Right kidney (tissue), 1 donor: Measurements from ENCODE around the gene TMEM208.

Experiments
- DNase-seq: peaks from one replicate; pipeline ENCODE4 v3.0.0-alpha.2; 2016

The TMEM208 gene

DNA sequence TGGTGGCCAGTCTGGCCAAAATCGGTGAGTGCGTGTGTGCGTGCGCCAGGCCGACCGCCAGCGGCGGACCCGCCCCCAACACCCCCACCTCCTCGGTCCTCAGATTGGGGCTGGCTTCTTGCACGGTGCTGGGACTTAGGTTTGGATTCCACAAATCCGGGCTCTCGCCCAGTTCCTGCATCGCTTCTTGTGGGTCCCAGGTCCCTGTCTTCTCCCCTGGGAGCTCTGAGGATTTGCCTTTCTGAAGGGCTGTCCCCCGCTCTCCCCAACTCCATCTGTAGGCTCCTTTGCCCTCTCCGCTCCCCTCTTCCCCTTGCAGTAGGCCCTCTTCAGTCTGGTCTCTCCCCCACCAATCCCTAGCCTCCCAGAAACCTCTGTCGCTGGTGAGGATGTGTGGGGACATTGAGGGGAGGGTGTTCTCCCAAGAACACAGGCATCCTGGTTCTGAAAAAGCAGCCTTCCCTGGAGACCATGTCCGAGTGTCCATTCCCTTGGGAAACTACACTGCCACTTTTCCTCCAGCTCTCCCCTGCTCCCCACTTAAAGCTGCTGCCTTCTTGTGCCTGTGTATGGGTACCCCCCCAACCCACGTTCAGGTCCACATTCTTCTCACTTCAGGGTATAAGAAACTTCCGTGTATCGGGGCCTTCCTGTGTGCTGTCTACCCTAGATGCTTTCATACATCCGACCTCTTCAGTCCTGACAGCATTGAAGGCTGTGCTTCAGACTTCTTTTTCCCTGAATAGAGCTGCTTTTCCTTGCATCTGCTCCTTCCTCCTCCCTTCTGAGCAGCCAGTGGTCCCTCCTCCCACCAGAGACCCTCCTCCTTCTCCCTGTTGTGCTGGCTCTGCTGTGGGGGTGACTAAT is 22.5 kb downstream of the TMEM208 start:
- no peak for DNase-seq

DNA sequence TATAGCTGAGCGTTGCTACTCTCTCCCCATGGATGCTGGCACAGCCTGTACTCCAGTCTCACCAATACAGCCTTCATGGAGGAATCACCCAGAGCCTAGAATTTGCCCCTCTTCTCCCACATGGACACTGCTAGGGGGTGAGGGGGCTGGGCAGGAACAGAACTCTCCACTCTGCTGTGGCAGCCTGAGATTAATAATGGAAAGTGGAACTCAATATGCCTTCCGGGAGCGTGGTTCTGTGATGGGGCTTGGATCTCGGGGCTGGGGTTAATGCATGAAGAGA is 23.1 kb downstream of the TMEM208 start:
- DNase-seq: no peak

- no peak for DNase-seq
Observed at GRCh38 chr16:67252609-67253497, 25.9 kb downstream of the TMEM208 start.

GRCh38 chr16:67254801-67255552 is 28.0 kb downstream of the TMEM208 start:
- DNase-seq: no peak

- no peak for DNase-seq
Observed at GRCh38 chr16:67255553-67256221, 28.8 kb downstream of the TMEM208 start.

DNA sequence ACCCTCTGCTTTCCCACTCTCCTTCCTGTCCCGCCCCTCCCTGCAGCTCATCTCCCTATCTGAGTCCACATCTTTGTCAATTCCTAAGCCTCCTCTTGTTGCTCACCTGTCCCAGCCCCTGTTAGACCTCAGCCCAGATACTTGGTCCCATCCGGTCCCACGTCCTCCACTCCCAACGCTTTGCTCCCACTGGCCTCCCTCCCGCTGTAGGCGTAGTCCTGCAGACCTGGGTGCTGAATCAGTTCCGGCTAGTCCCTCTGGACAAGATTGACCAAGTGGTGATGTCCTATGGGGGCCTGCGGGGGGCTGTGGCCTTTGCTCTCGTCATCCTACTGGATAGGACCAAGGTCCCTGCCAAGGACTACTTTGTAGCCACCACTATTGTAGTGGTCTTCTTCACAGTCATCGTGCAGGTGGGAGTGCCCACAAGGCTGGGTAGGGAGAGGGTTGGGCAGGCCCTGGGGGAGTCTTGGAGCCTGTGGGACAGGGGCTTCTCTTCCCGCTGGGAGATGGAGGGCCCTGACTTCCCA is 29.8 kb downstream of the TMEM208 start:
- no peak for DNase-seq

DNA sequence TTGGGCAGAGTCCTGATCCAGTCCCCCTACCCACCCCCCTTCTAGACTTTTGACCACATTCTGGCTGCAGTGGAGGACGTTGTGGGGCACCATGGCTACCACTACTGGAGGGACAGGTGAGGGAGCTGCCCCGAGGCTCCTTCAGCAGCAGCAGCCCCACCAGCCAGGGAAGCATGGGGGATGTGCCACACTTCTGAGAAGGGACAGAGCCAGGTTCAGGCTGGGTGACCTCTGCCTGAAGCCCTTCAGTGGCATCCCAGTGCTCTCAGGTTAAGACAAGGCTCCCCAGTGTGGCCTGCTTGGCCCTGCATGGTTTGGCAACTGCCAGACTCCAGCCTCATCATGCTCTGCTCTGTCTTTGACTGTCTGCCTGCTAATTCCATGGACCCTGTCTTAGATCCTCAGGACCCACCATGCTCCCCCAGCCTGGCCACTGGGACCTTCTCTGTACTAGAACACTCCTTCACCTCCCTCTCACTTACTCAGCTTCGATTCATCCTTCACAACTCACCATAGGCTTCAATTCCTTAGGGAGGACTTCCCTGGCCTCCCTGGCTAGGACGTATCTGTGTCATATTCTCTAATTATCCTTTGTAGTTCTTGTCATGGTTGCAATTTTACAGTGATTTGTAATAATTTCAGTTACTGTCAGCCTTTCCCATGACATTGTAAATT is 30.7 kb downstream of the TMEM208 start:
- DNase-seq: no peak

DNA sequence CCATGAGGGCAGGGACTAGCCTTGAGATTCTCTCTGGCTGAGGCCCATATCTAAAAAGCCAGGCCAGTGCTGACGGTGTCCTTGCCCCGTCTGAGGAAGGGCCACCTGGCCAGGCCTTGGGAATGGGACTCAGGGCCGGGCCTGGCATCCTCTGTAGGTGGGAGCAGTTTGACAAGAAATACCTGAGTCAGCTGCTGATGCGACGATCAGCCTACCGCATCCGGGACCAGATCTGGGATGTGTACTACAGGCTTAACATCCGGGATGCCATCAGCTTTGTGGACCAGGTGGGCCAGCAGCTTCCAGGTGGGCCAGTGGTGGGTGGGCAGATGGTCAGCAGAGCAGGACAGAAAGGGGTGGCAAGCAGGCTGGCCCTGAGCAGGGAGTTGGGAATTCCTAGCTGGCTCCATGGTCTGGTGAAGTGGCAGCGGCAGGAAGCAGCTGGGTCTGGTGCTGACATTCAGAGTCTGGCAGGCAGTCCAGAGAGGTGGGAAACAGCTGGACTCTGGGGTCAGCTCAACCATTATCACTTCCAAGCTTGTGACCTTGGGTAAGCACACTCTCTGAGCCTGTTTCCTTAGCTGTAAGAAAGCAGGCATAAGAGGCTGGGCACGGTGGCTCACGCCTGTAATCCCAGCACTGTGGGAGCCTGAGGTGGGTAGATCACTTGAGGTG is 31.4 kb downstream of the TMEM208 start:
- no peak for DNase-seq

DNA sequence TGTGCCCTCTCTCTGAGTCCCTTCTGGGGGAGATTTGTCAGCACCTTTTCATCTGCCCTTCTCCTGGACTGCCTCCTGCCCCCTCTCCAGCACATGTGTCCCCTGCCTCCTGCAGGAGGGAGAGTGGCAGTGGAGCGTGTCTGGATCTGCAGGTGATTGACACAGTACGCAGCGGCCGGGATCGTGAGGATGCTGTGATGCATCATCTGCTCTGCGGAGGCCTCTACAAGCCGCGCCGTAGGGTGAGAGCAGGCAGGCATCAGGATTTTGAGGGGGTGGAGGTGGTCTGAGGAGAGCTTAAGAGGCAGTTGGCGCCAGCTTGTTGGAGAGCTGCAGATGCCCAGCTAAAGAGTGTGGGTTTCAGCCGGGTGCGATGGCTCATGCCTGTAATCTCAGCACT is 32.8 kb downstream of the TMEM208 start:
- DNase-seq: no peak

DNA sequence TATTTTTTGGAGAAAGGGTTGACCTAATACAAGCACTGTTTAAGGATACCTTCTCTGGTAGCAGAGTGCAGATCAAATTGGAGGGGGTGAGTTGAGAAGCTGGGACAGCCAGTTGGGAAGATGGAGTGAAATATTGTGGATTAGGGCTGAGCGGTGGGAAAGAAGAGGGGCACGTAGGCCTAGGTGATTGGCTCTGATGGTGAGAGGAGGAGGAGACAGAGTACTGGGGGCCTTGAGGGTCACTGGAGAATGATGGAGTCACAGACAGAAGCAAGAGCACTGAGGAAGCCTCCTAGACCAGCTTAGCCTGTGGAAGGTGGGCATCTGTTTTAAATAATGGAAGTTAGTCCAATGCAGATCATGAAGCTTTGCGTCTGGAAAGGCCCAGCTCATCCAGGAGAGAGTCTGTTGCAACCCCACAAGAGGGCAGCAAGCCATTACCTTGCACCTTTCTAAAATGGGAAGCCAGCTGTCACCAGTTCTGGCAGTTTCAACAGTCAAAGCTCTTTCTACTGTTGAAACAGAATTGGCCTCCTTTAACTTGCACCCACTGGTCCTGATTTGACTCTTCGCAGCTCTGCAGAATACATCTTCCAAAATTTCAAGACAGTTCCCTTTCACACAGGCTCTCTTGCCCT is 33.6 kb downstream of the TMEM208 start:
- DNase-seq: no peak

DNA sequence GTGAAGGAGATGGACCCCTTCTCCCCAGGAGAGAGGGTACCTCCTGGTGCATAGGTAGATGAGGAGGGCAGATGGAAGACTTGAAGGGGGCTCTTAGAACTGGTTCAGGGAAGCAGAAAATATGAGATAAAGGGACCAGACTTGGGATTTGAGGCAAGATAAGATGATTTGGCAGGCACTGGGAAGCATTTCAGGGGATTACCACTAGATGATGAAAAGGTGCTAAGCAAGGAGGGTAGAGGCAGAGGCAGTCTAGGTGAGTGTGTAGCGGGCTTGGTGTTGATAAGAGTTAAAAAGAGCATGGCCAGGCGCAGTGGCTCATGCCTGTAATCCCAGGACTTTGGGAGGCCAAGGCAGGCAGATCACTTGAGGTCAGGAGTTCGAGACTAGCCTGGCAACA is 36.3 kb downstream of the TMEM208 start:
- DNase-seq: no peak

GRCh38 chr16:67264277-67264676 is 37.3 kb downstream of the TMEM208 start:
- no peak for DNase-seq

DNA sequence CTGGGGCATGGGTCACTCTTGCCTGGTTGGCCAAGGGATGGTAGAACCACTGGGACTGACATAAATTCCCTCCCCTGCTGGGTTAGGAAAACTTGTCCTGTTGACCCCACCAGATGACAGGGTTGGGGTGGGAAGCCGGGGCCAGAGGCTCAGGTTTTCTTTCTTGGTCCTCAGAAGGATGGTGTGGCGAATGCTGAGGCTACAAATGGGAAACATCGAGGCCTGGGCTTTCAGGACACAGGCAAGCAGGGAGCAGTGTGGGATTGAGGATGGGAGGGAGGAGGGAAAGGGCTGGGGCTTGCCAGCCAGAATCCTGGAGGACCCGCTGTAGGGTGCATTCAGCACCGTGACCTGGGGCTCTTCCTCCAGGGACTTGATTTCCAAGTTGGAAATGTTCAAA is 37.9 kb downstream of the TMEM208 start:
- no peak for DNase-seq

DNA sequence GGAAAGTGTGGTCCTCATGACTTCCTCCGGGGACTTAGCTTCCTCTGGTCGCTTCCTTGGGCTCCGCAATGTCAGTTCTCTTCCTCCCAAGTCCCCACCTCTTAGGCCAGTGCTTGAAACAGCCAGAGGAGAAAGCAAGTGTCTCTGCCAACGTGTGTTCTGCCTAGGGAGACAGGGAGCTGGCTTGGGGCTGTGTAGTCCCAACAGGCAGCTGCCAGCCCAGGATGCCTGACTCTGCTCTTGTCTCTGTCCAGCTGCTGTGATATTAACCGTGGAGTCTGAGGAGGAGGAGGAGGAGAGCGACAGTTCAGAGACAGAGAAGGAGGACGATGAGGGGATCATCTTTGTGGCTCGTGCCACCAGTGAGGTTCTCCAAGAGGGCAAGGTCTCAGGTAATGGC is 38.9 kb downstream of the TMEM208 start:
- no peak for DNase-seq

DNA sequence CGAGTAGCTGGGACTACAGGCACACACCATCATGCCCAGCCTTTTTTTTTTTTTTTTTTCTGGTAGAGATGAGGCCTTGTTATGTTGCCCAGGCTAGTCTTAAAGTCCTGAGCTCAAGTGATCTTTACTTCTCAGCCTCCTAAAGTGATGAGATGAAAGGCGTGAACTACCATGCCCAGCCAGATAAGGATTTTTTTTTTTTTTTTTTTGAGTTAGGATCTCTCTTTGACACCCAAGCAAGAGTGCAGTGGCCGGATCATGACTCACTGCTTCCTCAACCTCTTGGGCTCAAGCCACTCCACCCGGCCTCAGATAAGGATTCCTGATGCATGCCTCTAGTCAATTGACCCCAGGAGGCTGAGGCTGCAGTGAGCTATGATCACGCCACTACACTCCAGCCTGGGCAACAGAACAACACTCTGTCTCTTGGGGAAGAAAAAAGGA is 41.2 kb downstream of the TMEM208 start:
- DNase-seq: no peak

DNA sequence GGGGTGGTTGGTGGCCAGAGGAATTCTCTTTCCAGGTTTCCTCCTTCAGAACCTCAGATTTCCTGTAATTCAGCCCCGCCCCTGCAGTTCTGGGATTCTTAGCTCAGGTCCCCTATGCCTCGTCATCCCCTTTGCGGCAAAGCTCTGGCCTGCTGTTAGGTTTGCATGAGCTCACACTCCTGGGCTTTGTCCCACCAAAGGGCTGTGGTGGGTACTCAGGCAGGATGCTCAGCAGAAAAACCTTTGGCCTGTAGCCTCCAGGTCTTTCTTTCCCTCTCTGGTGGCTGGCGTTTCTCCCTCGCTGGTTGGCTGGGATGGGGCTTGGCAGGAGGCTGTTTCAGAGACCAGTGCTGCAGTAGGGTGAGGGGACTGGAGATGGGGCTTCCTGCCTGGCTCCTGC is 42.8 kb downstream of the TMEM208 start:
- no peak for DNase-seq

DNA sequence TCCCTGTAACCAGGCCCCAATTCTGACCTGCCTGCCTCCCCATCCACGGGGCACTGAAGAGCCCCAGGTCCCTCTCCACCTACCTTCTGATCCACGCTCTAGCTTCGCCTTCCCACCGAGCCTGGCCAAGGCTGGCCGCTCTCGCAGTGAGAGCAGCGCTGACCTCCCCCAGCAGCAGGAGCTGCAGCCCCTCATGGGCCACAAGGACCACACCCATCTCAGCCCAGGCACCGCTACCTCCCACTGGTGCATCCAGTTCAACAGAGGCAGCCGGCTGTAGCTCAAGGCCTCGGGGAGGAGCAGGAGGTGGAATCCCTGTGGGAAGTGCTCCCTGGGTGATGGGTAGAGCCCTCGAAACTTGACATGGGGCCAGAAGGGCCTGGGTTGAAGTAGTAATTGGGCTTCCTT is 44.0 kb downstream of the TMEM208 start:
- DNase-seq: no peak

- DNase-seq: no peak
Observed at GRCh38 chr16:67271446-67271845, 44.5 kb downstream of the TMEM208 start.

DNA sequence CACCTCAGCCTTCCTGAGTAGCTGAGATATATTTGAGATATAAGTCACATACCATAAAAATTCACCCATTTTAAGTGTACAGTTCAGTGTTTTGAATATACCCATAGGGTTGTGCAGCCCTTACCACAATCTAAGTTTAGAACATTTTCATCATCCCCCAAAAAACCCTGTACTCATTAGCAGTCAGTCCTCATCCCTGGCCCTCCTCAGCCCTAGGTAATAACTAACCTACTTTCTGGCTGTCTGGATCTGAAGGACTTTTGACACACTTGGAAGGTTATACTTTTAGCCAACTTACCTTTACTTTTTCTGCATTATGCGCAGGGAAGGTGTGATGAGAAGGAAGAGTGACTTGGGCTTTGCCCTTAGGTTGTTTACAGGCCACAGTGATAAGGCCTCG is 48.4 kb downstream of the TMEM208 start:
- no peak for DNase-seq

DNA sequence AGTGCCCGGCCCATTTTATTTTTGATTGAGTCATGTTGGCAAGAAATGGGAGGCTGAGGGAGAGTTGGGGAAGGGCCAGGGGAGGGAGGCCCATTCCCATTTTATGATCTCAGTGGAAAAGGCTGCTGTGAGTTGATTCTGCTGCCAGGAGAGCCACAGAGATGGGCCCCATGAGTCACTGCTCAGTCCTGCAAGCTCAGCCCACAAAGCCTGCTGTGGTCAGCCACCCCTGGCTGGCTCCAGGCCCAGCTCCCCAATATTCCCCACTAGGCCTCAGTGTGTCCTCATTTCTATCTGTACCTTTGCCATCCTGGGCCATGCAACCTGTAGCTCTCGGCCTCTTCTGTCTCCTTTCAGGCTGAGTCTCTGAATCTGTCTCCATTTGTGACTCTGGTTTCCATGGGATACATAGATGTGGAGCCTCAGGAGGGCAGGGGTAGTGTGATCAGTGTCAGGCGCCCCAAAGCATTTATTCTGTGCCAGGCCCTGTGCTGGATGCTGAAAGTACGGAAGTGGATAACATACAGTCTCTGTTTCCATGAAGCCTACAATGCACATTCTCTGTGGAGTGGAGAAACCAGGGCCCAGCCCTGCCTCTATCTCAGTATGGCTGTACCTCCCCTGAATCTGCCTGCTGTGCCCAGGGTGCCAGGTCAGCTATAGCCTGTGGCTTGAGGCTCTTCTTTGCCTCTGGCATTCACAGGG is 50.5 kb downstream of the TMEM208 start:
- DNase-seq: no peak
